Stomach (tissue), 9 donors: ENCODE data around the gene GBX1. TPM values are rescaled to one million over a fixed set of nuclear protein-coding genes. Genes with fewer than 3 reads are reported as not detected.

Experiments
- DNase-seq, 2 donors: peaks; one replicate each; pipeline versions ENCODE4 v3.0.0 to v3.0.0-alpha.2; 2013 to 2019
- H3K27ac ChIP-seq, 5 donors: fragments of 200-600 bp in 4 of 5; sonication (generic) in 4 of 5; one replicate each; pipeline ENCODE4 v1.5.1; 2013 to 2019; ENCODE audit warnings: mild to moderate bottlenecking in 1 of 5, moderate library complexity in 1 of 5
- H3K27me3 ChIP-seq, 3 donors: fragments of 200-600 bp; sonication (generic); one replicate each; pipeline ENCODE4 v1.5.1; 2017 to 2019; ENCODE audit warnings: mixed run types in 1 of 3
- H3K36me3 ChIP-seq, 4 donors: fragments of 200-600 bp; sonication (generic); 1 replicate in 3 of 4; 2 replicates in 1 of 4; pipeline ENCODE4 v1.5.1; 2016 to 2019
- H3K4me1 ChIP-seq, 4 donors: fragments of 200-600 bp; sonication (generic); one replicate each; pipeline ENCODE4 v1.5.1; 2016 to 2019
- H3K4me3 ChIP-seq, 4 donors: fragments of 200-600 bp; sonication (generic) in 3 of 4; one replicate each; pipeline ENCODE4 v1.5.1; 2016 to 2019; ENCODE audit warnings: mild to moderate bottlenecking in 1 of 4
- H3K9me3 ChIP-seq, 4 donors: fragments of 200-600 bp; sonication (generic); one replicate each; pipeline ENCODE4 v1.5.1; 2016 to 2019
- CTCF ChIP-seq, 7 experiments: fragments of 450-650 bp in 4 of 7; fragments of 200-600 bp in 3 of 7; sonication (generic) in 3 of 7; IDR thresholded peaks; one replicate each; pipeline ENCODE4 v1.5.1; 2016 to 2019; ENCODE audit warnings: antibody characterized with exemption in 7 of 7, control low read depth in 2 of 7, mild to moderate bottlenecking in 1 of 7
- EP300 ChIP-seq: sonication (generic); formaldehyde crosslinking; IDR thresholded peaks from one replicate; pipeline ENCODE4 v1.6.1; 2017; ENCODE audit warnings: antibody characterized with exemption
- POLR2A ChIP-seq, 4 donors: fragments of 450-650 bp; IDR thresholded peaks; one replicate each; pipeline ENCODE4 v1.6.1; 2016; ENCODE audit warnings: antibody characterized with exemption in 4 of 4, control low read depth in 2 of 4, mild to moderate bottlenecking in 1 of 4, moderate library complexity in 1 of 4
- POLR2AphosphoS5 ChIP-seq, 3 donors: sonication (generic); formaldehyde crosslinking; IDR thresholded peaks; one replicate each; pipeline ENCODE4 v1.6.1; 2016; ENCODE audit warnings: antibody characterized with exemption in 3 of 3
- WGBS, 5 donors: extraction: QIAGEN DNeasy Blood & Tissue Kit in 3 of 5; methylation state at CpG; one replicate each; pipeline versions ENCODE4 v1.1.5 to v1.1.7; 2013 to 2018; 5-methylcytosine and 5-hydroxymethylcytosine counted together
- intact Hi-C: fragments of 100-400 bp; cut with DNase I; formaldehyde crosslinking; loops from one replicate; pipeline ENCODE4 v1.15.1; 2023; ENCODE audit warnings: low total_unique reads
- polyA plus RNA-seq, 3 donors: library from polyadenylated mRNA; stranded (reverse); fragments of 200-250 nt; gene quantifications; one replicate each; pipeline ENCODE4 v1.2.3, GENCODE V29; 2013
- total RNA-seq, 5 donors: library from RNA; depleted of rRNA; stranded (reverse); fragments of >200 nt; gene quantifications; one replicate each; pipeline versions ENCODE4 v1.1.0 to v1.2.3, GENCODE V29; 2014 to 2016
- donor health status: healthy with polysubstance abuse.
- donor health status: Bipolar disorder and iron deficiency.
- donor health status: healthy.

GBX1 gene
- total and polyA plus RNA-seq, 8 donors, result not detected

GRCh38 chr7:151211155-151211772, 43.8 kb upstream of the GBX1 start:
- no peaks in the 10 kb centered on the region for H3K9me3 ChIP-seq
- TF ChIP-seq EP300 (no peak), CTCF (IDR thresholded peaks at IDR 0.05) (no peak), POLR2A (IDR thresholded peaks at IDR 0.05) (no peak), POLR2AphosphoS5 (IDR thresholded peaks at IDR 0.05) (no peak)
- intact Hi-C loops, result no loop called here
- WGBS, 5 donors, result 75 to 87% (median 80%) methylated on average over 3 of the region's 3 CpGs
- no peak overlapping the region for H3K4me3 ChIP-seq
- H3K36me3 ChIP-seq, result peaks cover 29 to 45% (median 43%) of the 10 kb centered on the region in 4 donors
- peaks cover 0 to 5% (median 3%) of the 10 kb centered on the region in 3 donors for H3K27me3 ChIP-seq
- no peak overlapping the region for H3K27ac ChIP-seq
- DNase-seq, result no peak
- H3K4me1 ChIP-seq, result no peaks in the 10 kb centered on the region

- no peaks in the 10 kb centered on the region for H3K4me1 ChIP-seq
- no peak for TF ChIP-seq POLR2A (IDR thresholded peaks at IDR 0.05)
- no peak for TF ChIP-seq CTCF (IDR thresholded peaks at IDR 0.05)
- no peak for TF ChIP-seq EP300
- no peak for TF ChIP-seq POLR2AphosphoS5 (IDR thresholded peaks at IDR 0.05)
- H3K9me3 ChIP-seq, result no peaks in the 10 kb centered on the region
- 73 to 78% (median 77%) methylated on average over 16 to 17 of the region's 17 CpGs for WGBS, 5 donors
- peaks cover 0 to 15% (median 8%) of the 10 kb centered on the region in 3 donors for H3K27me3 ChIP-seq
- H3K27ac ChIP-seq, result no peak within 1 kb of the TSS
- intact Hi-C loops, result no loop called here
- peaks cover 22 to 35% (median 33%) of the 10 kb centered on the region in 4 donors for H3K36me3 ChIP-seq
- no peak for DNase-seq
- H3K4me3 ChIP-seq, result no peak within 1 kb of the TSS
These were observed 42.8 kb upstream of the GBX1 start, which contains the start of gene H2BK1 for GRCh38 chr7:151210087-151210854. Gene H2BK1 (minus strand): TSS chr7:151210488. CDS start chr7:151210318, 170 bp downstream.

GRCh38 chr7:151209588-151209987, 42.1 kb upstream of the GBX1 start:
- intact Hi-C loops, result no loop called here
- 73 to 88% (median 77%) methylated on average over 6 of the region's 6 CpGs for WGBS, 5 donors
- H3K27ac ChIP-seq, result no peak overlapping the region
- TF ChIP-seq CTCF (IDR thresholded peaks at IDR 0.05), result no peak
- H3K4me3 ChIP-seq, result no peak overlapping the region
- no peaks in the 10 kb centered on the region for H3K4me1 ChIP-seq
- H3K9me3 ChIP-seq, result no peaks in the 10 kb centered on the region
- DNase-seq, result no peak
- H3K27me3 ChIP-seq, result peaks cover 0 to 22% (median 15%) of the 10 kb centered on the region in 3 donors
- peaks cover 15 to 28% (median 26%) of the 10 kb centered on the region in 4 donors for H3K36me3 ChIP-seq

DNA sequence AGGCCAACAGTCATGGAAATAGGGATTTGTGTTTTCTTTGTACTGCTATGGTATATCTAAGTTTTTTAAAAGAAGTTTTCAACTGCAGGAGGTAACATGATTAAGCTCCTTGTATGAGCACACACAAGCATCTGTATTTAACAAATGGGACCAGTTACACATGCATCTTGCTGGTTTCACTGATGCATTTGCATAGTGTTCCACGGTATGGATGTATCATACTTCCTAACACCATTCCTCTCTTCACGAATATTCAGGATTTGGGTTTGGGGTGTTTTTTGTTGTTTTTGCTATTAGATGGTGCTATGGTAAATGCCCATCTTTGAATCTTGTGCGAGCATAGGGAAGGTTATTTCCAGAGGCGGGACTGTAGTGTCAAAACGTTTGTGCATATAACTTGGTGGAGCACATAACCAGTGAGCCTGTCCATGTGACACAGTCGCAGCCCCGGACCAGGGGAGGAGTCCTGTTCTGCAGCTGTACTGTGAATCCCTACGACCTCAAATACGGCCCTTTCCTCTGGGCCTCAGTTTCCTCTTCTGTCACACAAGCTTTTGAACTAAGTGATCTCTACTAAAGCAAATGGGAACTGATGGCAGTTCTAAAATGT, 40.9 kb upstream of the GBX1 start:
- TF ChIP-seq POLR2A (IDR thresholded peaks at IDR 0.05) (no peak), POLR2AphosphoS5 (IDR thresholded peaks at IDR 0.05) (no peak), CTCF (IDR thresholded peaks at IDR 0.05) (no peak), EP300 (no peak)
- WGBS, 5 donors, result 65 to 71% (median 67%) methylated on average over 9 of the region's 9 CpGs
- no peak for DNase-seq
- H3K4me1 ChIP-seq, result no peaks in the 10 kb centered on the region
- no peak overlapping the region for H3K4me3 ChIP-seq
- intact Hi-C loops, result no loop called here
- peaks cover 0 to 34% (median 21%) of the 10 kb centered on the region in 3 donors for H3K27me3 ChIP-seq
- peaks cover 4 to 16% (median 14%) of the 10 kb centered on the region in 4 donors for H3K36me3 ChIP-seq
- no peaks in the 10 kb centered on the region for H3K9me3 ChIP-seq
- H3K27ac ChIP-seq, result no peak overlapping the region
